ENCODE results near the gene DDX42. TPM values are rescaled to one million over a fixed set of nuclear protein-coding genes. Genes with fewer than 3 reads are reported as not detected.
"Not testable (repeated sequence)": the region's sequence is repeated elsewhere in the genome, so short reads cannot be mapped to it uniquely, and the experiment has no call there.

The DDX42 gene
- total RNA-seq, 2 donors from 2014 or later = 80.9 to 89.7 TPM

DNA sequence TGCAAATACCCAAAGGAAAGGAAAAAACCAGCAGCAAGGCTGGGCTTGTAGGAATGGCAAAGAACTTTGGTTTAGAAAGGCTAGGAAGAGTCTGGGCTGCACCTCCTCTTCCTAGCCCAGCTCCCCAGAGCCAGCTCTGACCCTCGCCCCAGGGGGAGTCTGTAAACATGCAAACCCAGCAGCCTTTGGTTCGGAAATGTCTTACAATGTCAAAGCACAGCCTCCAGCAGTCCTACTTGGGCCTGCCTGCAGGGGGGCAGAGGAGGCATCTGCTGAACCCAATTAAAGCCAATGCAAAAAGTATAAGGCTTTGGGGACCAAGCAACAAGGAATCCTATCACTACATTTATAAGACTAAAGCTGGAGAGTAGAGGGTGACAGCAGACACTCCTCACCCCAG is 58.5 kb downstream of the DDX42 start:
- no peak for DNase-seq (ENCODE audit: low spot score)
- intact Hi-C loops (cut with DNase I) = loop anchor here in 1 of 2 donors (10.0 kb wide), 1 partner anchor 58 kb away; the partner anchor contains the start of genes CCDC47 and DDX42

DNA sequence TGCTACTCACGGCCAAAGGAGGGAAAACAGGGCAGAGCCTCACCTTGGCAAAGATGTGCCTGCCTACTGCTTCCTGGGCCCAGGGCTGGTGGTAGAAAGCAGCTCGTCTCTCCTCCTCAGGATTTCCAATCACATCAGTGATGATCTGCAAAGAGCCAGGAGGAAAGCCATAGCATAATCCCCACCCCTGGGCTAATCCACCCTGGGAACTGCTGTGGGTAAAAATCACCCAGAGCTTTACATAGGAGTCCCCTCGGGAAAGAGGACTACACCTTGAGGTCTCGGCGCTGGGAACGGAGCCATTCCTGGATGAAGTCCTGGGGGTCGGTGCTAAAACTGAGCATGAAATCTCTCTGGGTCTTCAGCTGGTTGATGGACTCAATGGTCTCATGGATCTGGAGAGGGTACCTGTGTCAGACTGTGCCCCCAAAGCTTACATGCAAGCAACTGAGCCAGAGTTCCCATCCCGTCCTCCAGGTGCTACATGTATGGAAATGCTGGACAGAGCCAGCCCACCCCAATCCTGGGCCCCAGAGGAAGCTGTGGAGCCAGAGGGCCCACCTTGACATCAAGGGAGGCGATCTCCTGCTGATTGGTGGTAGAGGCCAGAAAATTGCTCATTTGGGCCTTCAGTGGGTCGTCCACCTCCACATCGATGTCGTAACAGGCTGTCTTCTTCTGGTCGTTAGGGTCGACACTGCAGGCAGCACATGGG is 59.2 kb downstream of the DDX42 start:
- intact Hi-C loops (cut with DNase I) = loop anchor here in 1 of 2 donors (10.0 kb wide), 1 partner anchor 58 kb away; the partner anchor contains the start of genes CCDC47 and DDX42

GRCh38 chr17:63833741-63834373 is 59.9 kb downstream of the DDX42 start:
- DNase-seq (ENCODE audit: low spot score) = no peak
- intact Hi-C loops (cut with DNase I) = loop anchor here in 1 of 2 donors (10.0 kb wide), 1 partner anchor 59 kb away; the partner anchor contains the start of genes CCDC47 and DDX42

More for the DNA sequence above, 59.2 kb downstream of the DDX42 start:
- no peak for DNase-seq (ENCODE audit: low spot score)

GRCh38 chr17:63834431-63835166 is 60.6 kb downstream of the DDX42 start:
- intact Hi-C loops (cut with DNase I) = loop anchor here in 1 of 2 donors (10.0 kb wide), 1 partner anchor 60 kb away; the partner anchor contains the start of genes CCDC47 and DDX42
- no peak for DNase-seq (ENCODE audit: low spot score)

- DNase-seq (ENCODE audit: low spot score) = no peak
- intact Hi-C loops (cut with DNase I) = loop anchor here in 1 of 2 donors (10.0 kb wide), 1 partner anchor 60 kb away; the partner anchor contains the start of genes CCDC47 and DDX42
Measured at GRCh38 chr17:63835167-63835720, 61.3 kb downstream of the DDX42 start.

GRCh38 chr17:63836811-63837210 is 62.8 kb downstream of the DDX42 start:
- DNase-seq (ENCODE audit: low spot score) = no peak
- intact Hi-C loops (cut with DNase I) = loop anchor here in 1 of 2 donors (10.0 kb wide), 1 partner anchor 62 kb away; the partner anchor contains the start of genes CCDC47 and DDX42

DNA sequence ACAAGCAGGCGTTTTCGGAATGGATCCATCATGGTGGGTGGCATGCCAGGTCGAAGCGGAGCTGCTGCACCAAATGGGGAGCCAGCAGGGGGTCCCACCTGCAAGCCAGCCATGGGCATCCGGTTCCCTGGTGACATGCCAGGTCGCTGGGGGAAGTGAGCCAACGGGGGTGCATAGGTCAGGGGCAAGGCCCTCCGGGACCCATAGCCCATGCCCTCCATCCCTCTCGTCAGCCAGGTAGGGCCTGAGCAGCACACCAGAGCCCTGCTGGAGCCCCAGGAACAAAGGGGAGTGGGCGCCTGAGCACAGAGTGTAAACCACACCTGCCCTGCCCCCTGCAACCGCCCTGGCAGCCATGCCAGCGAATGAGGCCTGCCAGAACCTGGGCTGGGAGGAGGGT is 63.5 kb downstream of the DDX42 start:
- no peak for DNase-seq (ENCODE audit: low spot score)
- intact Hi-C loops (cut with DNase I) = loop anchor here in 1 of 2 donors (10.0 kb wide), 1 partner anchor 63 kb away; the partner anchor contains the start of genes CCDC47 and DDX42

DNA sequence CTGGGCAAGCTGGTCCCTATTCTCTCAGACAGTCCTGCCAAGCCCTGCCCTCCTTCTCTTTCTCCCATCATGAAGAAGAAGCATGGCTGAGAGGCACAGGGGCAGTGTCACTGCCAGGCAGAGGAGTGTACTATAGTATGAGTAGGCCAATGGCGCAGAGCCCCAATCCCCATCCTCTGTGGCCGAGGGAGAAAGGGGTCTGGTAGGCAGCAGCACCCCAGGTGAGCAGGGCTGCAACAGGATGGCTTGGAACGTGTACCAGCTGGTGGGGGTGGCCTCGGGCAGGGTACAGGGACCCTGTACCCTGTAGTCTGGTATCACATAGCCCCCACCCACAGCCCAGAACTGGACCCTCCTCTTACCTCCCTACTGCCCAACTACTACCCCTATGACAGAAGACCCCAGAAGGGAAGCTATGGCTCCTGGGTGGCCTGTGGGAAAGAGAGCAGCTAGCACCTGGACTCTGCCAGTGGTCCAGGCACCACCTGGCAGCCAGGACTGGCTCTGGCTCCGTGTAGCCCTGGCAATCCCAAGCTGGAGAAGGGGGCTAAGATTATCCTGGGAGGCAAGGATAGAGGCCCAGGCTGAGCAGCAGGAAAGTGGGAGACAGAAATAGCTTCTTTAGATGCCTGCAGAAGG is 64.1 kb downstream of the DDX42 start:
- DNase-seq (ENCODE audit: low spot score) = no peak

DNA sequence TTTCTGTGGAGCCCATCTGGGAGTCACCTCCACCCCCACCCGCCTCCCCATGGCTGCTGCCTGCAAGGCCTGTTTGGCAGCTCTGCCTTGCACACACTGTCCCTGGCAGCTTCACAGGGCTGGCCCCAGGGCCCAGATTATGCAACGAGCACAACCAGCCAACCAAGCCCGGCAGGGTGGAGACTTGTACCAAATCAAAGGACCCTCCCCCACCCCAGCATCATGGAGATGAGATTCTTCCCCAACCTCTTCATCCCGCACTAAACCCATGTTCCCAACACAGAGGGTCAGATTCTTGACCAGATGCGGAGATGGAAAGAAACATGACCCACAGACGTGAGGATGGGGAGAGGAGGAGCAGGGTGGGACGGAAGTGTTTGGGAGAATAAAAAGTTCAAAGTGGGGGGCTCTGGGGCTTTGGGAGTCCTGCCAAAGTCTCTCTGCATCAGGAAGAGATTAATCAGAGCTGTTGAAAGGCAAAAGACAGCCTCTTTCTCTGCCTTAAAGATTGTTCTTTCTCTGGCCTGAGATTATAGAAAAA is 64.7 kb downstream of the DDX42 start:
- intact Hi-C loops (cut with DNase I) = loop anchor here in 1 of 2 donors (10.0 kb wide), 1 partner anchor 64 kb away; the partner anchor contains the start of genes CCDC47 and DDX42
- DNase-seq (ENCODE audit: low spot score) = peak; percentile 96

More for the DNA sequence above, 64.1 kb downstream of the DDX42 start:
- intact Hi-C loops (cut with DNase I) = loop anchor here in 1 of 2 donors (10.0 kb wide), 1 partner anchor 63 kb away; the partner anchor contains the start of genes CCDC47 and DDX42

- DNase-seq (ENCODE audit: low spot score) = no peak
- intact Hi-C loops (cut with DNase I) = no loop called here
Measured at GRCh38 chr17:63840591-63841349, 66.8 kb downstream of the DDX42 start.

GRCh38 chr17:63841350-63842172 is 67.6 kb downstream of the DDX42 start:
- intact Hi-C loops (cut with DNase I) = no loop called here
- DNase-seq (ENCODE audit: low spot score) = peak; percentile 88

- peak; percentile 85 for DNase-seq (ENCODE audit: low spot score)
- intact Hi-C loops (cut with DNase I) = no loop called here
Measured at GRCh38 chr17:63842173-63842539, 68.2 kb downstream of the DDX42 start.

GRCh38 chr17:63842540-63843386 is 68.8 kb downstream of the DDX42 start, which contains the start of gene SMARCD2:
TSS of gene SMARCD2 (minus strand) at chr17:63842685. CDS start at chr17:63842674, 11 bp downstream.
- intact Hi-C loops (cut with DNase I) = no loop called here
- peak; percentile 100 for DNase-seq (ENCODE audit: low spot score)

DNA sequence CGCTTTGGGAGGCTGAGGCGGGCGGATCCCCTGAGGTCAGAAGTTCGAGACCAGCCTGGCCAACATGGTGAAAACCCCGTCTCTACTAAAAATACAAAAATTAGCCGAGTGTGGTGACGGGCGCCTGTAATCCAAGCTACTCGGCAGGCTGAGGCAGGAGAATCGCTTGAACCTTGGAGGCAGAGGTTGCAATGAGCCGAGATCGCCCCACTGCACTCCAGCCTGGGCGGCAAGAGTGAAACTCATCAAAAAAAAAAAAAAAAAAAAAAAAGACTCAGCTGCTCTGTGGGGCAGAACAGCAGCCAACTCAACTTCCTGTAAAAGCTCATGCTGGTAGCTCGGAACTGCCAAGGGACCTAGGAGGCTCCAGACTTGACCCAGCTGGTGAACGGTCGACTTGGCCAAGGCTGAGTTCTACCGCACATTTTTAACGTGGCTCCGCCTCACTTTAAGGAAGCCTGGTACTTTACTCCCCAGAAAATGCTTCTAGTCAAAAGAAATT is 69.5 kb downstream of the DDX42 start:
- intact Hi-C loops (cut with DNase I) = not testable (repeated sequence)
- peak; percentile 82 for DNase-seq (ENCODE audit: low spot score)

GRCh38 chr17:63843910-63844677 is 70.1 kb downstream of the DDX42 start:
- intact Hi-C loops (cut with DNase I) = no loop called here
- no peak for DNase-seq (ENCODE audit: low spot score)
